ENCODE measurements around the gene RYR2.
"Not testable (repeated sequence)": the region's sequence is repeated elsewhere in the genome, so short reads cannot be mapped to it uniquely, and the experiment has no call there.

RYR2 gene

DNA sequence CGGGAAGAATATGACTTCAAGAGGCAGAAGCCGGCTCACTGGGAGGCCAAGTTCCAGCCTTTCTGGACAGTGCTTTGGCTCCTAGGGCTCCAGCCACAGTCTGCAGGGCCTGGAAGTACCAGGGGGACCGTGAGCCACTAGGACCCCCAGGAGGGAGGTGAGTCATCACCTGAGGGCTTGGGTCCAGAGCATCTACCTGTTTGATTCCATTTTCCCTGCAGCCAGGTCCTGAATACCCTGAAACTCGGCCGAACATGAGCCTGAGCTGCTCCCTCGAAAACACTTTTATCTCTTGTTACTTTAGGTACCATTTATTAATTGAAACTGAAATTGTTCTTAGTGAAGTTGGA, 164.1 kb downstream of the RYR2 start:
- DNase-seq: no peak

DNA sequence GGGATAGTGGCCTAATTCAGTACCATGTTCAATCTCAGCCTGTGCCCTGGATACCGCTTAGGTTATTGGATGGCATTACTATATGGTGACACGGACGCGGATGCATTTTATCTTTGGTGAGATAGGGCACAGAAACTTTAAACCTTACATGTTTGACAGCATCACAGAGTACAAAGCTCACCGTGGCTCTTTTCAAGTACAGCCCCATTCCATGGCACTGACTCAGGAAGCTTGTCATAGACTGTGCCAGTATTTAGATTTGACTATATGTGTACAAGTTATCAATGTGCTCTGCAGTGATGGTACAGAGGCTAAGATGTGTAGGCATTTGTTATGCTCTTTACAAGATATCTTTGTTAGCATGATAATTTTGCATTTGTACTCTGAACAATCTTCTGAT, 169.0 kb downstream of the RYR2 start:
- no peak for DNase-seq

DNA sequence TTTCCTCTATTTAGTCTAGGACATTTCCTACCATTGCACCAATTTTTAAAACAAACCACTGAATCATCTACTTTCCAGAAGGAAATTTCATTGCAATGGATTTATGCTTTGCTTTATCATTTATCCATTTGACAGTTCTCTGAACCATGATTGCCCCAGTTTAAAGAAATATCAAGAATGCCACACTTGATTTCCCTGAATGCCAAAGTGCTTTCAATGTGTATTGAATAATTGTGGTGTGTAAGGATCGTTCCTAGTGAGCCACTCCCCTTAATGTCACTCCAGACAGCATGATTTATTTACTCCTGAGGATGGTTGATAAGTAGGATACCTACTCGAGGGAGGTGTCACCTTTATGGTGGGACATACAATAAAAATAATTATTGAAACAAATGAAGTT, 169.6 kb downstream of the RYR2 start:
- DNase-seq: no peak

DNA sequence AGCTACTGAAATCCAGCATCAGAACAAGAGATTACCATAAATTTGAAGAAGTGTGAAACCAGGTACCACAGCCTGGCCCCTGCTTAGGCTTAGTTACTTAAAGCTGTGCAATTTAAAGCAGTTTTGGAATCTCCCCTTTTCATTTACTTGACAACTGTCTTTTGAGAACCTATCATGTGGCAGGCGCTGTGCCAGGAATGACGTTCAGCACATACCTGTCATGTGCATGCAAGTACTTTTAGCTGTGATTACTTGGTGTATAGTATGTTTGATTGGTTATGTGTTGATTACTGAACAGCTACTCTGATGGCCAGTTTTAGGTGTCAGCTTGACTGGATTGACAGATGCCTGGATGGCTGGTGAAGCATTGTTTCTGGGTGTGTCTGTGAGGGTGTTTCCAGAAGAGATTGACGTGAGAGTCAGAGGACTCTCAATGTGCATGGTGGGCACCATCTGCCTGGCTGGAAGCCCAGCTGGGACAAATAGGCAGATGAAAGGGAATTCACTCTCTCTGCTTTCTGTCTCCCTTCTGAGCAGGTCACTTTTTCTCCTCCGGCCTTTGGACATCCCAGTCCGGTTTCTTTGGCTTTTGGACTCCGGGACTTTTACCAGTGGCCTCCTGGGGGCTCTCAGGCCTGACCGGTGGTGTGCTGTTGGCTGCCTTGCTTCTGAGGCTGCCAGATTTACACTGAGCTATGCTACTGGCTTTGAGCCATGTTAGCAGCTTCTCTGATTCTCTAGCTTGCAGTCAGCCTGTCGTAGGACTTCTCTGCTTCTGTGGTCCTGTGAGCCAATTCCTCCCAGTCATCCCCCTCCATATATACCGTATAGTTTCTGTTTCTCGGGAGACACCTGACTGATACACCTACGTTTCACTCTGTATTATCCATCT, 178.0 kb downstream of the RYR2 start:
- DNase-seq: no peak

DNA sequence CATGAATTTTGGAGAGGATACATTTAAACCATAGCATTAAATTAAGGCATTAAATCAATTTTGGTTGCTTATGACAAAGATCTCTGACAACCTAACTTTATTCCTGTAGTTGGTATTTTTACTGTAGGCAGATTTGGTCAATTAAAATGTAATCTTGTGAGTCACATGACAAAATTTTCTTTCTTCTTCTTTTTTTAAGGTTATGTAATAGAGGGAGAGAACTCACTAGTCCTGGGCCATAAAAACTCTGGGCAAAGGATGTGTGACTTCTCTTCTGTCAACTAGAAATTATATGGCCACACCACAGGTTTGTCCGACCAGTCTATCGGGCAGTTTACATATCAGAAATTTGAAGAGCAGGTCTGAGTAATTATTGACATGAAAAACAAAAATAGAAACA, 181.4 kb downstream of the RYR2 start:
- DNase-seq: no peak

DNA sequence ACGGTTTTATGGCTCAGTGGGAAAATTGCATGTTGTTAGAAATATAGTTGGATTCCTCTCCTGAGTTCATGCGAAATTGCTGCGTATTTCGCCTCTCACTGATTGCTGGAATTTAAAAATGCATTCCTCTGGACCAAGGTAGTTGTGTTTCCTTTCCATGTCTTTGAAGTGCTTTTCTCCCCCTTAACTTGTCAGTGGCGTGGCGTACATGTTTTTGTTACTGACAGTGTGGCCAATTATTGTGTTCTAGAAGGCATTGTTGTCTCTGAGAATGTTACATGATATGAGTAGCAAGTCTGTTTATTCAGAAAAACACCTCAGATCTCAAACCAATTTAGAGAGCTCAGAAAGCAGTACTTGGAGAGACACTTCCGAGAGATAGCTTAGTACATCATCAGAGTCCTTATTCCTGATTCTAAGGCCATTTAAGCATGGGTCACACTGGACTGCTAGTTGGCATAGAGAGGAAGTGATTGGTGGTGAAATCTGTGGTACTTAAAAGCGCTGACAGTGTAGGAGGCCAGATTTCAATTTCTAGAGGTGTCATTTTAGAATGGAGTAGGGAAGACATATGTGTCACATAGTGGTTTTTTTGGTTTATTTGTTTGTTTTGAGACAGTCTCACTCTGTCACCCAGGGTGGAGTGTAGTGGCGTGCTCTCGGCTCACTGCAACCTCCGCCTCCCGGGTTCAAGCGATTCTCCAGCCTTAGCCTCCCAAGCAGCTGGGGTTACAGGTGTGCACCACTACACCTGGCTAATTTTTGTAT, 184.4 kb downstream of the RYR2 start:
- DNase-seq: no peak

DNA sequence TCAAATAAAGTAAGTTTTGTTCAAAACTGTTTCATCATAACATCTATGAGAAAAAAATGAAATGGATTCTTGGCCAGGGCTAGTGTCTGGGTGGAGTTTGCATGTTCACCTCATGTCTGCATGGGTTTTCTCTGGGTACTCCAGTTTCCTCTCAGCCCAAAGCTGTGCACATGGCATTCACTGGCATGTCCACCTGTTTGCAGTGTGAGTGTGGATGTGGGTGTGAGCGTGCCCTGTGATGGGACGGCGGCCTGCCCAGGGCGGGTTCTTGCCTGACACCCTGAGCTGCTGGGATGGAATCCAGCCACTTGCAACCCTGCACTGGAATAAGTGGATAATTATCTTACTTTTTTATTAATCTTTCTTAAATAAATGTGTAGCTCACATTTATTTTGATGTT, 185.5 kb downstream of the RYR2 start:
- no peak for DNase-seq

DNA sequence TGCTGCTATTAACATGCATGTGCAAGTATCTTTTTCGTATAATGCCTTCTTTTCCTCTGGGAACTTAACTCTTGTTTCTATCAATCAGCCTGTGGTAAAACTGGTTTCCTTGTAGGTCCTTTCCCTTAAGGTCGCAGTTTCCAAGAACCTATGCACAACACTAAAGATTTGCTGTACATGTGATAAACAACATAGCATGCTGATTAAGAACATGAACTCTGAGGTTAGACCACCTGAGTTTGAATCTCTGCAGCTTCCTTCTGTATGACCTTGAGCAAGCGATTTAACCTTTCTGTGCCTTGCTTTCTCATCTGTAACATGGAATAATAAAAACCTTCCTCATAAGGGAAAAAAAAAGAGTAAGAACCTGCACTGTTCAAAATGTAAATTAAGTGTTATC, 186.4 kb downstream of the RYR2 start:
- no peak for DNase-seq

DNA sequence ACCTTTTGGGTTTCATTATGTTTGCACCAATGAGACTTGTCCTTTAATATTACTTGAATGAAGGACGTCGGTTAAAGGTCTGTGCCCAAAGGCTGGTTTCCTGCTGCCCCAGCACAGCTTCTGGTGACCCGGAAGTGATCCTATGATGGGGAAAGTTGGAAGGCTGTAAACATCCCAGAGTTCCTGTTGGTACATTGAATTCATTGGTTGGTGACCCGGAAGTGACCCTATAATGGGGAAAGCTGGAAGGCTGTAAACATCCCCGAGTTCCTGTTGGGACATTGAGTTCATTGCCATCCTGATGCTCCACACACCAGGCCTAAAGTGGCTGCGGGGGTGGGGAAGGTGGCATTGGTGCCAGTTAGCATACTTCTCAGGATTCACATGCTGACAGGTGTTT, 187.3 kb downstream of the RYR2 start:
- DNase-seq: no peak

DNA sequence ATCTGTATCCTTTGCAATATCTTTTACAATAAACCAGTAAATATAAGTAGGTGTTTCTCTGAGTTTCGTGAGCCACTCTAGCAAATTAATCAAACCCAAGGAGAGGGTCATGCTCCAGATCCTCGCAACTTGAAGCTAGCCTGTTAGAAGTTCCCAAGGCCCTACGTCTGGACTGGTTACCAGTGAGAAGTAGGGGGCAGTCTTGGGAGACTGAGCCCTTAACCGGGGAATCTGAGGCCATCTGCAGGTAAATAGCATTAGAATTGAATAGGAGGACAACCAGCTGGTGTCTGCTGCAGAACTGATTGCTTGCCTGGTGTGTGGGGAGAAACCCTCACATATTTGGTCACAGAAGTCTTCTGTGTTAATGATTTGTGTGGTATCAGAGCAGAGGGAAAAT, 190.5 kb downstream of the RYR2 start:
- DNase-seq: no peak

DNA sequence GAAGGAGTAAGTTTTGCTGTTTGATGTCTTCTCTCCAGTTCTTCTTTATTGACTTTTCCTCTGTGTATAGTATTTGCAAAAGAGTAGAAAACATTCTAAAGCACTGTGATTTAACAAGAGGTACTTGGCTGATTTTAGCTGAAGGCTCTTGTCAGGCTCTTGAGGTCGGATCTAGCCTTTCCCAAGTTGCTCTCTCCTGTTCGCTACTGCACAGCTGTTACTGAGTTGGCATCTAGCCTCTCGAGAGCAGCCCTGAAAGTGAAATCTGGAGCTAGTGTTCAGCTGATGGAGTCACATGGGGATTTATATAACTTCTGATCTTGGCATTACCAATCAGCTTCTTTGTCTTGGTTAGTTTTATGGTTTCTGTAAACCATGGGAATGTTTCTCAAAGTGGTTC, 193.1 kb downstream of the RYR2 start:
- no peak for DNase-seq

DNA sequence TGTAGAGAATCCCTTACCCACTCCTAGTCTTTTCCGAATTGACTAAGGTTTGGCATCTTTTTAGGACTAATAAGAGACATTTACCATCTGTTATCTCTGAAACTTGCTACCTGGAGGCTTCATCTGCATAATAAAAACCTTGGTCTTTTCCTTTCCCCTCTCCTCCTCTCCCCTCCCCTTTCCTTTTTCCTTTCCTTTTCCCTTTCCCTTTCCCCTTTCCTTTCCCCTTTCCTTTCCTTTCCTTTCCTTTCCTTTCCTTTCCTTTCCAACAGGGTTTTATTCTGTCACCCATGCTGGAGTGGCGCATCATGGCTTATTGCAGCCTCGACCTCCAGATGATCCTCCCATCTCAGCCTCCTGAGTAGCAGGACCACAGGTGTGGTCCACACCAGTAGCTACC, 195.7 kb downstream of the RYR2 start:
- DNase-seq: no peak

DNA sequence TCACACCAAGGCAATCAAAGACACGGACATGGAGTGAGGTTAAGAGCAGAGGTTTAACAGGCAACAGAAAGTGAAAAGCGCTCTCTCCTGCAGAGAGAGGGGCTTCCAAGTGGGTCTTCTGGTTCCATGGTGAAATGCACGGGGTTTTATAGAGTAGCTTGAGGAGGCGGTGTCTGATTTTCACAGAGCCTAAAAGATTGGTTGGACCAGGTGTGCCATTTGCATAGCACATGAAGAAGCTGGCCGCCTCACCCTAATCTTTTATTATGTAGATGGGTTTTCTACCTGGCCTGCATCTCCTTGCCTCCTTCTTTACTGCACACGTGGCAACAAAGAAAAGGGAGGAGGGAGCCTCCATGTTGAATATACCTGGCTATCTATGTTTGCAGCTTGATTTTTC, 197.3 kb downstream of the RYR2 start:
- DNase-seq: no peak

DNA sequence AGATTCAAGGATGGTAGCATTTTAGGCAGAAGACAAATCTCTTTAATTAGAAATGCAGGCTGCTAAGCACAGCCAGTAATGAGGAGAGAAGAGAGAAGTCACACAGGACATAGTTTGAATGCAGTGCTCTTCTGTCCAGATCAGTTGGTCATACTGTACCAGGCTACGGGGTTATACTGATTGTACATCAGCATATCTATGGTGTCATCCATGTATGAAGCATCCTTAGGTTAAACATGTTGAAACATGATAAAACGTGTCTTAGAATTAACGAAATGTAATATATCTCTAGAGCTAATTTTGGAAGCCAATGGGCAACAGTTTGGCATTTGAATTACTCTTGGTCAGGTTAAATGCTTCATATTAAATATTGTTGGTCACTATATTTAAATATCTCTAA, 199.1 kb downstream of the RYR2 start:
- no peak for DNase-seq

DNA sequence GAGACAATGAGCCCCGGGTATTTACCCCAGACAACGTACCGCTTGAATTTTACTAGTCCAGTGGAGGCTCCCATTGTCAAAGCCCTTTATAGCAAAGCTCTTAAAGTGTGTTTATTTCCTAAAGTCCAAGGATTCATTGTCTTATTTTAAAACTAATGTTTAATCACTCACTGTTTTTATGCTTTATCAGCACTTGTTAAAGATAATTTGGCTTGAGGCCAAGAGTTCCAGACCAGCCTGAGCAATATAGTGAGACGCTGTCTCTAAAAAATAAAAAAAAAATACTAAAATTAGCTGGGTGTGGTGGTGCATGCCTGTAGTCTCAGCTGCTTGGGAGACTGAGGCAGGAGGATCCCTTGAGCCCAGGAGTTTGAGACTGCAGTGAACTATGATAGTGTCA, 202.8 kb downstream of the RYR2 start:
- no peak for DNase-seq

DNA sequence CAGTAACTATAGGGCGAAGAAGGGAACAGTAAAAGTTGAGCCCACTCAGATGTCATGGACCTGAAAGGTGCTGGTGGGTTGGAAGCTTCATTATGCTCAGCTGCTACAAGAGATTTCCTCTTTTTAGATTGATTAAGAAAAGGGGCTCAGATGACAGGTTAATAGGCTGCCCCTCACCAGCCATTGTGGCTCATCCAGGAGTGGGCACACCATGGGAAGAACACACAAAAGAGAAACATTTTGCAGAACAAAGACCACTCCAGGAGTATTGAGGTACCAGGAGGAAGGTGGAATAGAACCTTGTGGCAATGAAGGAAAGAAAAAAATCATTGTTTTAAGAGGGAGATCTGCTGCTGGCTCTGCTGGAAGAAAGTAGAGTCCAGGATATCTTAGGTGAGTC, 205.5 kb downstream of the RYR2 start:
- DNase-seq: no peak

DNA sequence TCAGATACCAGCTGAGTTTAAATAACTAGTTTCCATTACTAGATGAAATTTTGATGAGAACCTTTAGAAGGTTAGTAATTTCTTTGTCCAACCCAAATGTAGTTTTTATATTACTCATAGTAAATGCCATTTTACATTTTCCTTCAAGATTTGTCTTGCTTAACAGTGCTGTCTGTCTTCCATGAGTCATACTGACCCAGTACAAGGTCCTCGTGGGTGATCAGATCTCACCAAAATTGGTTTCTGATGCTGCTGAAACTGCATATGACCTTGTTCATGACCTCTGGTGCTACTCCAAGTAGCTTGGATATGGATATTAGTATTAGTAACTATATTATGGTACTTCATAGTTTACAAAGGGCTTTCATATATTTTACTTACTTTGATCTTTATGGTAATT, 207.1 kb downstream of the RYR2 start:
- no peak for DNase-seq

DNA sequence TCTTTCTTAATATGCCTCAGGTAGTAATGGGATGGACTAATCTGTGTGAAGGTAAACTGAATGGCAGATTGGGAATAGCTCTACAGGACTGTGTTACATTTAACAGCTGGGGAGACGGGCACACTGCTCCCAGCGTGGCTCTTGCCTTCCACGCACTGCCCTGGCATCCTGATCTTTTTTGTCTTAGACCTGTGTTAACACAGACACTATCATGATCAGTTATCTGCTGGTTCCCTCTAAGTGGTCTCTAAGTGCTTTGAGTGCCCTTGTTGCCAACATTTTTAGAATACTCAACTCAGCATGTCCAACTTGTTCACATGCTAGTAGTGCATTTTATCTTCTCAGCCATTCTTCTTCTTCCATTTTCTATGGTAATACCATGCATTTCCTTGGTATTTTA, 208.1 kb downstream of the RYR2 start:
- no peak for DNase-seq

DNA sequence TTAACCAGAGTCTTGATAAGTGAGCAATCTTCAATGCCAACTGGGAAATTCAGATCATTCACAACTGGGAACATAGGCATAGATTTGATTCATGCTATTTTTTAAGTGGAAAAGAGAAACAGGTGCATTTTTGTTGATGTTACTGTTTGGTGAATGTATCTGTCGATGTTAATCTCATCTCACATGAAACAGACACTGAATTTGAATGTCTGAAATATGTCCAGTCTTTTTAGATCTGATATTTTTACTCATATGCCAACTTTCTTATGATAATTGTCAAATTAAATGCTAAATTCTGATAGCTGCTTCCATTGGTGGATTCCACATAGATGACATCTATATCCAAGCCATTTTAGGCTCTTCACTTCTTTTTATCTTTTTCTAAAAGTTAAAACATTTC, 213.1 kb downstream of the RYR2 start:
- DNase-seq: no peak

DNA sequence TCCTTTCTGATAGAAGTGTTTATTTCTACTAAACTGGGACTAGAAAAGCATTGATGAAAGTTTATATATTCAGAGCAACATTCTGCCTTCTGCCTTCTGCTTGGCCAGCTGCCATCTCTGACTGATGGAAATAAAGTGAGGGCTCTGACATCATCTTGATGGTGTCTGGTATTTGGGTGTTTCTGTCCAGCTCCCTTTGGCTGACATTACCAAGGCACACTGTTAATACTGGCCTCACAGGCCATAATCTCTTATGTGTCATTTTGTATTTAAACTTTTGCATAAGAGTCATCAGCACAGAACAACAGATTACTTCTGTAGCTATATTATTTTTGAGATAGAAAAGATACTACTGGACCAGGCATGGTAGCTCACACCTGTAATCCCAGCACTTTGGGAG, 216.9 kb downstream of the RYR2 start:
- DNase-seq: no peak

DNA sequence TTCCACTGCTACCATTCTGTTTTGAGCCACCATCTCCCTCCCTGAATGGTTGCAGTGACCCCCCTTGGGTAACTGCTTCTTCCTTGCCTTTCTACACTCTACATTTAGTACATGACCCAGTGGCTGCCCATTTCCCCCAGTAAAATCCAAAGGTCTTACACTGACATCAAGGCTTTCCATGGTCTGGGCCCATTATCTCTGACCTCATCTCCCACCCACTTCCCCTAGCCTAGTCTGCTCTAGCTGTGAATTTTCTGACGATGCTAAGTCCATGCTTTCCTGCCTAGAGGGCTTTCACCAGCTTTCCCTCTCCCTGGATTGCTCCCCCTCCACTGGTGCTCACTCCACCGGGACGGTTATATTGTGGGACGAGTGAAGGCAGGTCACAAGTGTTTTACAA, 219.2 kb downstream of the RYR2 start:
- no peak for DNase-seq

DNA sequence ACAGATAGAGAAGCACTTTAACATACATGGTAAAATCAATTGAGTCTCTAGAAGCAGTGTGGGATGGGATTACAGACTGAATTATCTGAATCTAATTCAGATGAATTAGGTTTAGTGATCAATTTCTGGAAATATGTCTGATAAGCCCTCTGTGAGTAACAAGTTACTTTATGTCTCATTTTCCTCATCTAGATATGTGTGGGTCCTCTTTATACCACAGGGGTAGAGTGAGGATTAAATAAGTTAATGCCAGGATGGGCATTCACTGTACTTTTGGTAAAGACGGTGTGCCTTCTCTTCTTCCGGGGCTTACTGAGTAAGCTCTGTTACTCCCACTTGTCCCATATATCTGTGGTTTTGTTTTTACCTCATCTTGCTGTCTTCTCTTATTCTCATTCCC, 225.8 kb downstream of the RYR2 start:
- DNase-seq: no peak

DNA sequence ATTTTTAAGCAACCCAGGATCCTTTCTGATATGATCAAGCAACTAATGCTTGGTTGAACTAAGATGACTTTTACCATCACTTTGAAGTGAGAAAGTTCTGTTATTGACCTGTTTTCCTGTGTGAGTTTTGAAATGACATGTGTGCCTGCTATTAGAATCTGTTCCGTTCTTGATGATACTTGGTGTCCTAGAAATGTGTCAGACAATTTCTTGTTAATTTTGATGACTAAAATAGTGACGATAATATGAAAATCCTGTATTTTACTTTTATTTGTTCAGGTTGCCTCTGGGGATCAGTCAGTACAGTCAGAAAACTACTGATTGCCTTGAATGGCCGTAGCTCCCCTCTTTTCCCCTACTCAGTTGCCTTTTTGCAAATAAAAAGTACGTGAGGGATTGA, 228.0 kb downstream of the RYR2 start:
- no peak for DNase-seq

DNA sequence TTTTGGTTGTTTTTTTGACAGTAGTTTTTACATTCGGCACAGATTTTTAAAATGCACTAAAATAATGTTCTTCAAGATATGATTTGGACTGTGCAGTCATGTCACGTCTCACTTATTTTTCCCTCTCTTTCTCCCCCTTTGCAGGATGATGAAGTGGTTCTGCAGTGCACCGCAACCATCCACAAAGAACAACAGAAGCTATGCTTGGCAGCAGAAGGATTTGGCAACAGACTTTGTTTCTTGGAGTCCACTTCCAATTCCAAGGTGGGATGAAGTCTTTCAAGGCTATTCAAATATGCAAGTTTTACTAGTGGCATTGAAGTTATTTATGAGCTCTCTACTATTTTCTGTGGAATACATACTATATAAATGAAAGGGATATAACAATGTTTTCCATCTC, 228.4 kb downstream of the RYR2 start:
- DNase-seq: no peak

DNA sequence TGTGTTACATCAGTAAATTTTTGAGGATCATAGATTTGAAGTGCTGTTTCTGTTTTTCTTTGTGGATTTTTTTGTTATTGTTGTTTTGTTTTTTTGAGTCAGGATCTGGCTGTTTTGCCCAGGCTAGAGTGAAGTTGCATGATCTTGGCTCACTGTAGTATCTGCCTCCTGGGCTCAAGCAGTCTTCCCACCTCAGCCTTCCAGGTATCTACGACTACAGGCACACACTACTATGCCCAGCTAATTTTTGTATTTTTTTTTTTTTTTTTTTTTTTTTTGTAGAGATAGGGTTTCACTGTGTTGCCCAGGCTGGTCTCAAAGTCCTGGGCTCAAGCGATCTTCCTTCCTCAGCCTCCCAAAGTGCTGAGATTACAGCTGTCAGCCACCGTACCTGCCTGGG, 236.0 kb downstream of the RYR2 start:
- DNase-seq: not testable (repeated sequence)
